ENCODE data around the gene SMIM10L2A.

The SMIM10L2A gene

DNA sequence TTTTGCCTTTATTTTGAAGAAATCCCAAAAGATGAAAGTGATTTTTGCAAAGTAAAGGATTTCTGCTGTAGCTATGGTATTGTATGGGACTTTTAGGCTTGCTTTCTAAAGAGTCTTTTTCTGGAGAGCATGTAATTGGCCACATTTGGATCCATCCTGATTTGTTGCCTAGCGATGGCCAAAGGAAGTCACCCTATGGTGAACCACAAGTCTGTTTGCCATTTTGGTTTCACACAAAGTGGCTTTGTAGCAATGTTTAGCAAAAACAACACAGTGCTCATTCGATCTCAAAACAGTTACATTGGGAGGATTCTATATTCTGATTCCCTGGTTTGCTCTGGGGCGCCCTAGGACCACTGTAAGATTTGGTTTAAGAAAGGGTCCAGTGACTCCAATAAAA, 54.6 kb downstream of the SMIM10L2A start:
- TF ChIP-seq, protein P1, sequence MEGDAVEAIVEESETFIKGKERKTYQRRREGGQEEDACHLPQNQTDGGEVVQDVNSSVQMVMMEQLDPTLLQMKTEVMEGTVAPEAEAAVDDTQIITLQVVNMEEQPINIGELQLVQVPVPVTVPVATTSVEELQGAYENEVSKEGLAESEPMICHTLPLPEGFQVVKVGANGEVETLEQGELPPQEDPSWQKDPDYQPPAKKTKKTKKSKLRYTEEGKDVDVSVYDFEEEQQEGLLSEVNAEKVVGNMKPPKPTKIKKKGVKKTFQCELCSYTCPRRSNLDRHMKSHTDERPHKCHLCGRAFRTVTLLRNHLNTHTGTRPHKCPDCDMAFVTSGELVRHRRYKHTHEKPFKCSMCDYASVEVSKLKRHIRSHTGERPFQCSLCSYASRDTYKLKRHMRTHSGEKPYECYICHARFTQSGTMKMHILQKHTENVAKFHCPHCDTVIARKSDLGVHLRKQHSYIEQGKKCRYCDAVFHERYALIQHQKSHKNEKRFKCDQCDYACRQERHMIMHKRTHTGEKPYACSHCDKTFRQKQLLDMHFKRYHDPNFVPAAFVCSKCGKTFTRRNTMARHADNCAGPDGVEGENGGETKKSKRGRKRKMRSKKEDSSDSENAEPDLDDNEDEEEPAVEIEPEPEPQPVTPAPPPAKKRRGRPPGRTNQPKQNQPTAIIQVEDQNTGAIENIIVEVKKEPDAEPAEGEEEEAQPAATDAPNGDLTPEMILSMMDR (IDR thresholded peaks at IDR 0.05), result no peak
- Histone ChIP-seq H3K27ac (no peak overlapping the region), H3K4me3 (ENCODE audit: low read depth in 1 of 2, low read length in 1 of 2) (no peak overlapping the region), H3K9me3 (no peaks in the 10 kb centered on the region), H3K4me1 (ENCODE audit: control insufficient read depth in 1 of 2, insufficient read depth in 1 of 2, low read depth in 1 of 2, low read length in 1 of 2) (no peaks in the 10 kb centered on the region), H3K27me3 (peaks cover 8% of the 10 kb centered on the region), H3K36me3 (no peaks in the 10 kb centered on the region)

DNA sequence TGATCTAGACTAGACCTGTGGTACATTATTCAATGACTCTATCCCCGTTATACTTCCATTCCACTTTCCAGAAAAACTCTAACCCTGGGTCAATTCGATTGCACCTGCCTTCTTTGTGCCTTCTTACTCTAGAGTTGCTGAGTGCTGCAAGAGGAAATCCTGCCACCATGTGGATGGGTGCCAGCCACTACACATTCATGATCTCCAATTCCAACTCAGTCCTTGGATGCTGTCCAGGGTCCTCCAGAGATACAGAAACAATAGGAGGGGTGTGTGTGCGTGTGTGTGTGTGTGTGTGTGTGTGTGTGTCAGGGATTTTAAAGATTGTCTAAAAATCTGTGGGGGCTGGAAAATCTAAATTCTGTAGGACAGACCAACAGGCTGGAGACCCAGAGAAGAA, 55.8 kb downstream of the SMIM10L2A start:
- Histone ChIP-seq H3K4me1 (ENCODE audit: control insufficient read depth in 1 of 2, insufficient read depth in 1 of 2, low read depth in 1 of 2, low read length in 1 of 2) (no peaks in the 10 kb centered on the region), H3K27ac (no peak overlapping the region), H3K27me3 (peaks cover 4% of the 10 kb centered on the region), H3K36me3 (no peaks in the 10 kb centered on the region), H3K4me3 (ENCODE audit: low read depth in 1 of 2, low read length in 1 of 2) (no peak overlapping the region), H3K9me3 (no peaks in the 10 kb centered on the region)
- TF ChIP-seq, protein P1 (IDR thresholded peaks at IDR 0.05), result no peak

Data from neutrophil (primary cell).